ENCODE measurements around the gene CPOX.
"Not testable (repeated sequence)": the region's sequence is repeated elsewhere in the genome, so short reads cannot be mapped to it uniquely, and the experiment has no call there.

Gene CPOX

GRCh38 chr3:98593046-98593936, at the start of gene CPOX:
Gene CPOX (minus strand): TSS chr3:98593611. CDS start chr3:98593504, 107 bp downstream.
- DNase-seq, result peak; percentile 78

DNA sequence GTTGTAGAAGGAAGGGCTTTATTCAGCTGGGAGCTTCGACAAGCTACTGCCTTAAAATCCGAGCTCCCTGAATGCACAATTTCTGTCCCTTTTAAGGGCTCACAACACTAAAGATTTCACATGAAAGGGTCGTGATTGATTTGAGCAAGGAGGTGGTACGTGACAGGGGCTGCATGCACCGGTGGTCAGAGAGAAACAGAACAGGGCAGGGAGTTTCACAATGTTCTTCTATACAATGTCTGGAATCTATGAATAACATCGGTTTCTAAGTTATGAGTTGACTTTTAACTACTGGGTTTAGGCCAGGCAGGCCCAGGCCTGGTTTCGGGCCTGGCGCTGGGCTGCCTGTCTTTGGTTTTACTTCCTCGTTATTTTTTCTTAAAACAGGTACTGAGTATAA, 49.4 kb upstream of the CPOX start:
- not testable (repeated sequence) for DNase-seq

- DNase-seq, result not testable (repeated sequence)
These were observed 48.3 kb upstream of the CPOX start for GRCh38 chr3:98641756-98642155.

GRCh38 chr3:98638515-98638914, 45.1 kb upstream of the CPOX start:
- not testable (repeated sequence) for DNase-seq

- DNase-seq, result no peak
These were observed 37.0 kb upstream of the CPOX start for GRCh38 chr3:98630416-98630815.

- DNase-seq, result no peak
These were observed 34.9 kb upstream of the CPOX start for GRCh38 chr3:98628317-98628716.

DNA sequence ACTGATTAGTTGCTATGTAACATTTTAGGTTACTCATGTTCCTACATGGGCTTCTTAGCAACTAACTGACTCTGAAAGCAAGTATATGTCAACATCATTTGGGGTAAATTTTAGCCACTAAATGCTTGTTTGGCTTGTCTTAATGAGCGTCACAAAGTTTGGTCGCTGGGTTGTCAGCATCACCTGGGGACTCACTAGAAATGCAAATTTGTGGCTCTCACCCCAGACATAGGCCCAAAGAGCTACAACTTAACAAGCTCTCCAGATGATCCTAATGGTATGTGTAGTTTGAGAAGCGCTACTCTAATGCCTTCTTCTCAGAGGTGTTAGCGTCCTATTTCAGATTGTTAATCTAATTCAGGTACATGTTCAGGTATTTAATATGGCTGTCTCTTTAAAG, 32.7 kb upstream of the CPOX start:
- no peak for DNase-seq

- DNase-seq, result no peak
These were observed 30.3 kb upstream of the CPOX start for GRCh38 chr3:98623572-98624280.

GRCh38 chr3:98617841-98618240, 24.4 kb upstream of the CPOX start:
- no peak for DNase-seq

DNA sequence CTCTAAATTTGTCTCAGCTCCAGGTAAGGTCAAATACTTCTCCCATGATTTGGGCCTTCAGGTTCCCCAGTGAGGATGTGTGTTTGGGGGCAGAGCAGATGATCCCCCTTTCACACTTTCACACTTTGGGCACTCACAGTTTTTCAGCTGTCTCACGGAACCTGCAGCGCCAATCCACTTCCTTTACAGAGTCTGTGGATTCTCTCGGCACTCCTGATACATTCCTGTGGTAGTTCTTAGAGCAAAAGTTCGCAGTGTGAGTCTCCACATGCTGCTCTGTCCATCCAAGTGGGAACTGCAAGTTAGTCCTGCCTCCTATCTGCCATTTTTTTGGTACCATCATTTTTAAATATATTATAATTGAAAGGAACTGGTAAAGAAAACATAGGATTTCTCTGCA, 20.2 kb upstream of the CPOX start:
- DNase-seq, result no peak

DNA sequence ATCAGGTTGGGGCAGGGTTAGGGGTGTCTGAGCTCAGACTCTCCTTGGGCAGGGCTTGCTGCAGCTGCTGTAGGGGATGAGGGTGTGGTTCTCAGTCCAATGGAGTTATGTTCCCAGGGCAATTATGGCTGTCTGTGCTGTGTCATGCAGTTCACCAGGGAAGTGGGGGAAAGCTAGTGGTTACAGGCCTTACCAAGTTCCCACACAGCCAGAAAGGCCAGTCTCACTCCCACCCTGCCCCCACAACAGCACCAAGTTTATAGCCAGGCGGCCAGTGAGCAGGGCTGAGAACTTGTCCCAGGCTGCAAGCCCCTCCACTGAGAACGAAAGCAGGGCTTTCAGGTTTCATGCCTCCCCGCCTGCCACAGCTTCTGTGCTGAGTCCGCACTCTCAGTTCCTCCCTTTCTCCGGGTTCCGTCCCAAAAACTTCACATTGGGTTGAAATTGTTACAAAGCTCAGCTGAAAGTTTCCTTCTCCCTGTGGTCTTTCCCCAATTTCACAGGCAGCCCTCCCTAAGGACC, 19.6 kb upstream of the CPOX start:
- DNase-seq, result no peak

DNA sequence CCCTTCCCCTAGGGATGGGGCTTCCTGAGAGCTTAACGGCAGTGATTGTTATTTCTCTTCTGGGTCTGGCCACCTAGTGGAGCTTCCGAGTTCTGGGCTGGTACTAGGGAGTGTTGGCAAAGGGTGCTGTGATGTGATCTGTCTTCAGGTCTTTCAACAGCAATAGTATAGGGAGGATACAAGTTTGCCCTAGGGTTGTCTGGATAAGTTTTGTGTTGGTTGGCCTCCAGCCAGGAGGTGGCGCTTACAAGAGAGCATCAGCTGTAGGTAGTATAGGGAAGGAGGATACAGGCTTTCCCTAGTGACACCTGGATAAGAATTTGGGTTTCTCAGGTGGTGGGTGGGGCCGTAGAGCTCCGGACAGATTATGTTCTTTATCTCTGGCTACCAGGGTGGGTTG, 19.2 kb upstream of the CPOX start:
- no peak for DNase-seq

DNA sequence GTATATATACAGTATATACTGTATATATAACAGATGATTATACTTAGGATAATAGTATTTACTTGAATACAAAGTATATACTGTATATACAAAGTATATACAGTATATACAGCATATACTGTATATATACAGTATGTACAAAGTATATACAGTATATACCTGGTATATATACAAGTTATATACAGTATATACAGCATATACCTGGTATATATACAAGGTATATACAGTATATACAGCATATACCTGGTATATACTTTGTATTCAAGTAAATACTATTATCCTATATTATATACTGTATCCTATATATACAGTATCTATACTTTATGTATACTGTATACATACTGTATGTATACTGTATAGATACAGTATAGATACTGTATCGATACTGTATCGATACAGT, 14.6 kb upstream of the CPOX start:
- no peak for DNase-seq

GRCh38 chr3:98603580-98603979, 10.2 kb upstream of the CPOX start:
- no peak for DNase-seq

DNA sequence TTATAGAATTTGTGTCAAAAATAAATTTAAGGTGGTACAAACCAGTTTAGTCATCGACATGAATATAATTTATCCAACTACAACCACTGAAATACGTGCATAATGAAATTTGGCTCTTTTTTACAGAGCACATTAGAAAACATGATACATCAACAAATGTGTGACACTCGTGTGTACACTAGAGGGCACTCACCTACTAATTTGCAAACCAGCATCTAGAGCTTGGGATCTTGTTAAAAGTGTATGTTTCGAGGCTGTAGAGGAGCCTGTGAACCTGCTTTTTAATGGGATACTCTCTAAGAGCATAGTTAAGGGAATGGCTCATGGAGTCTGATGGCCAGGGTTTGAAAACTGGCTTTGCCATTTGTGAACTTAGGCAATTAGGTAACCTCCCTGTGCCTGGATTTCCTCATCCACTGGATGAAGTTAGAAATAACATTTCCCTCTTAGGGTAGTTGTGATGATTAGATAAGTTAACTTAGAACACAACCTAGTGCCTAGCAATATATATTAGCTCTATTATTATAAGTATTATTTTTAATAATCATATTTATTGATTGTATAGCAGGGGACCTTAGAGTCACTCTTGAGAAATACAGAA, 8.8 kb upstream of the CPOX start:
- peak; percentile 40 for DNase-seq

DNA sequence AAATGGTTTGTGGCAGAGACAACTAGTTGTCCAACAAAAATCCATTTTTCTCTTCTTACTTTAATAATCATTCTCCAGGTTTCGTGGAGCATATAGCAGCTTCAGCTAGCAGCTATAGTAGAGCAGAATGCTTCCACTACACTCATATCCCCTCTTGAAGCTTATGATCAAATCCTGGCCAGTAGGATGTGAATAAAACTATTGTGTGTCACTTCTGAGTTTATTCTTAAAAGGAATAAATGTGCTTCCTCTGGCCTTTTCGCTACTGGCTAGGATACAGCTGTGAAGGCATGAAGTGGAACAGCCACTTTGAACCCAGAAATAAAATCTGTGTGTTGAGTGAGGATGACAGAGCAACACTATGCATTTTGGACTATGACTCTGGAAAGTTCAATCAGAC, 7.8 kb upstream of the CPOX start:
- DNase-seq, result no peak

DNA sequence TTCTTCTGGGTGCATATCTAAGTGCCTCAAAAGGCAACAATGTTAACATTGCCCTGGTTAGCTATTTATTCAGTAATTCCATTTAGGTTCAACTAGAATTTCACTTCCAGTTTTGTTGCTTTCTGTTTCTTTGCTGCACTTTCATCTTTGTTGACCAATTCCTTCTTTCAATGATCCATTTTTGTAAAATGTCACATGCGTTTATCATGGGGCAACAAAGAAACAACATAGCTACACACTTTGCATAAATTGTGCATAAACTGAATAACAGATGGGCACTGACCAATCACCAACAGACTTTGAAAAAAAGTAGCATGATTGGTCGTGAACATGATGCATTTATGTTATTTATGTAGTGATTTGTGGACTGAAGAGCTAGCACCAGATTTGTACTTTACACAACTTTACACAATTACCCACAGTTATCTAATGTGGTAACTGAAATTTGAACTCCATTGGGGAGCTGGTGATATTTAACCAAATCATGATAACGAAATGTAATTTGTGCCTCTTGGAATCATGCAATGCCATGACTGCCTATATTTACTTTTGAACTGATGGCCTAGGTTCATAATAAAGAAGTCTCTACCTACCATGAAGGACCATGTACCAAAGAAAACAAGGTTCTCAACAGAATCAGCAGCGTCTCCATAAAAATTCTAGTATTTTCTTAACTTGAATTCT, 7.1 kb upstream of the CPOX start:
- no peak for DNase-seq

GRCh38 chr3:98599647-98600411, 6.4 kb upstream of the CPOX start:
- DNase-seq, result no peak

DNA sequence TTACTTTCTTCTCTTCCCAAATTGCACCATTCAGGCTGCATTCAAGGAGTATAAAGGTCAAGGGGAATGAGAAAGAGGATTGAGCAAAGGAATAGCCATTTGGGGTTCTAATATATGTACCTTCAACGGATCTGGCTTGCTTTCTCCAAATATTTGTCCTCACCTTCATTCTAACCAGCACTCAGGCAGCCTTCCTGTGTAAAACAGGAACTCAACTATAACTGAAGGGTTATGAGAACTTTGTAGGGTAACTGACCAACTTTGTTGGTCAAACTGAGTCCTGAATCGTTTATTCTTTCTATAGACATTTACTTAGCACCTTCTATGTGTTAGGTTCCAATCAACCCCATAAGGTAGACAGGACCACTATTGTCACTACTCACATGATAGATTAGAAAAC, 5.1 kb upstream of the CPOX start:
- no peak for DNase-seq

DNA sequence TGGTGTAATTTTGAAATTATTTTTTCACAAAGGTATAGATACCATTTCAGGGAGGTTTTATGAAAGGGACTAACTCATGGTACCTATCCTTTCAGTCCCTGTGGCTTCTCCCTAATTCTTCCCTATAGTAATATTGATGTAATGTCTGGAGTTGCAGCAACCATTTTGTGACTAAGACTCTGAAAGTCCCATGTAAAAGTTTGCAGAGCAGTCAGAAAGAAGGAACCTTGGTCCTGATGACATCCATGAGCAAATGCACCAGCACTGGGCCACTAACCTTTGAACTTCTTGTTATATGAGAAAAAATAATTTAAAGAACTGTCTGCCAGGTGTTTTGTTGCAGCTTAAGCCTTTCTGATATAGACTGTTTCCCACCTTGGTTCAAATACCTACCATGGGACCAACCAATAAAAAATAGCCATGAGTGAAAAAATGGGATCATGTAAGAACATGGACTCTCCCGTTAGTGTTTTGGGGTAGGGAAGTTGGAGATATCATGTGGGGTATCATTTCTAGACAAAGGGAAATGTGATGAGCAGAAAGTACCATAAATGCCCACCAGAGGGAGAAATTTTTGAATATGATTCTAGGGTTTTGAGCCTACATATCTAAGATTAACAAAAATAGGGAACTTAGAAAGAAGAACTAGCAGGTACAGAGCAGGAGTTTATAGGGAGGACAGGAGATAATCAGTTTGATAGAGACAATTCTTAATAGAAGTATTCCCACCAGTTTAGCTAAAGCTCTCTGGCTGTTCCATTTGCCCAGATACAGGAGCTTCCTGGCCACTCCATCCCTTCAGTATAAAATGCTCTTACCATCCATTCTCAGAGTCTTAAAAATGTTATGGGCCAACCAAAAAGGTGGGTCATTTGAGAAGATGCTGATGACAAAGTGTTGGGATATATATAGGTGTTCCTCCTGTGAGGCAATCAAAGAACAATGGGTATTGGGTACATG, 3.4 kb upstream of the CPOX start:
- peak; percentile 26 for DNase-seq

- DNase-seq, result no peak
These were observed 2.7 kb upstream of the CPOX start for GRCh38 chr3:98596087-98596486.

Data from SHP77 treated with DMSO at 0.1 percent for 48 hours (cell line).